Measurements from ENCODE around the gene POLA2.

- no peak for TF ChIP-seq CTCF (IDR thresholded peaks at IDR 0.05; ENCODE audit: insufficient read depth, low read depth, low read length)
- no peak for TF ChIP-seq EZH2 (IDR thresholded peaks at IDR 0.05; ENCODE audit: insufficient read depth, low read length)
These were observed 29.9 kb downstream of the POLA2 start for GRCh38 chr11:65291613-65292012.

All from astrocyte (in vitro differentiated cells and primary cell).